Naive thymus-derived CD4-positive, alpha-beta T cell (primary cell): ENCODE results near the gene ADAP1. TPM values are rescaled to one million over a fixed set of nuclear protein-coding genes. Genes with fewer than 3 reads are reported as not detected.

Experiments
- ATAC-seq: fragments of 150-1000 bp; cut with Tn5 transposase; 2 replicates; pipeline ENCODE4 v1.10.0; 2021; ENCODE audit warnings: mild to moderate bottlenecking, moderate library complexity
- CTCF ChIA-PET: fragments of 350-600 bp; sonication (Branson Sonifier 250); formaldehyde crosslinking; loops from one replicate; lab custom pipeline; 2021; ENCODE audit warnings: antibody characterized with exemption; lab: Charles Lee
- POLR2A ChIA-PET: fragments of 350-600 bp; sonication (Branson Sonifier 250); formaldehyde crosslinking; loops from one replicate; lab custom pipeline; 2021; ENCODE audit warnings: antibody characterized with exemption, inconsistent platforms; lab: Charles Lee
- DNase-seq, 9 donors: peaks; one replicate each; pipeline versions ENCODE4 v3.0.0 to v3.0.0-alpha.2; 2020 to 2022; ENCODE audit warnings: mixed read lengths in 1 of 9
- H3K27ac ChIP-seq: one replicate; pipeline ENCODE4 v1.7.0; 2013; ENCODE audit warnings: mild to moderate bottlenecking, low read depth, low read length, moderate library complexity
- H3K27me3 ChIP-seq, 2 donors: one replicate each; pipeline ENCODE4 v1.7.0; 2013; ENCODE audit warnings: low read length in 2 of 2, mild to moderate bottlenecking in 2 of 2, moderate library complexity in 2 of 2; ENCODE audit not compliant: control insufficient read depth in 2 of 2, insufficient read depth in 2 of 2
- H3K36me3 ChIP-seq, 3 experiments: 1 replicate in 2 of 3; 2 replicates in 1 of 3; pipeline ENCODE4 v1.7.0; 2013; ENCODE audit warnings: low read length in 3 of 3, mild to moderate bottlenecking in 3 of 3, moderate library complexity in 1 of 3; ENCODE audit not compliant: insufficient read depth in 3 of 3, control insufficient read depth in 2 of 3
- H3K4me1 ChIP-seq, 2 donors: one replicate each; pipeline ENCODE4 v1.7.0; 2013; ENCODE audit warnings: low read length in 2 of 2, mild to moderate bottlenecking in 2 of 2, moderate library complexity in 1 of 2; ENCODE audit not compliant: control insufficient read depth in 2 of 2, insufficient read depth in 2 of 2
- H3K4me3 ChIP-seq: 2 replicates; pipeline ENCODE4 v1.7.0; 2013; ENCODE audit warnings: mild to moderate bottlenecking, low read length
- H3K9me3 ChIP-seq, 3 experiments: 1 replicate in 2 of 3; 2 replicates in 1 of 3; pipeline ENCODE4 v1.7.0; 2013; ENCODE audit warnings: low read length in 3 of 3; ENCODE audit not compliant: control insufficient read depth in 2 of 3
- H3K27ac Mint-ChIP-seq, 9 donors: one replicate each; pipeline ENCODE4 v1.8.0; 2020 to 2022; ENCODE audit warnings: mixed read lengths in 9 of 9, mild to moderate bottlenecking in 8 of 9, moderate library complexity in 5 of 9, inconsistent platforms in 2 of 9
- H3K27me3 Mint-ChIP-seq, 5 donors: one replicate each; pipeline ENCODE4 v1.8.0; 2021 to 2022; ENCODE audit warnings: mixed read lengths in 5 of 5, mild to moderate bottlenecking in 1 of 5
- H3K36me3 Mint-ChIP-seq, 5 donors: one replicate each; pipeline ENCODE4 v1.8.0; 2020 to 2022; ENCODE audit warnings: mixed read lengths in 5 of 5, mild to moderate bottlenecking in 3 of 5, inconsistent platforms in 1 of 5
- H3K4me1 Mint-ChIP-seq, 7 donors: one replicate each; pipeline ENCODE4 v1.8.0; 2020 to 2022; ENCODE audit warnings: mixed read lengths in 7 of 7, mild to moderate bottlenecking in 3 of 7, inconsistent platforms in 1 of 7
- H3K4me3 Mint-ChIP-seq, 10 donors: one replicate each; pipeline ENCODE4 v1.8.0; 2020 to 2022; ENCODE audit warnings: mild to moderate bottlenecking in 10 of 10, mixed read lengths in 10 of 10, moderate library complexity in 6 of 10, inconsistent platforms in 2 of 10
- H3K9me3 Mint-ChIP-seq, 11 donors: one replicate each; pipeline ENCODE4 v1.8.0; 2020 to 2022; ENCODE audit warnings: mixed read lengths in 11 of 11, mild to moderate bottlenecking in 4 of 11, inconsistent platforms in 1 of 11, moderate library complexity in 1 of 11
- intact Hi-C, 2 donors: fragments of 100-400 bp; cut with micrococcal nuclease; formaldehyde crosslinking; loops; one replicate each; pipeline ENCODE4 v1.15.1; 2023
- polyA plus RNA-seq, 2 donors: library from polyadenylated mRNA; unstranded; fragments of 300-500 nt; fragmentation: Illumina TruSeq; gene quantifications; one replicate each; pipeline ENCODE4 v1.2.3, GENCODE V29; 2021
- total RNA-seq, 6 experiments: library from RNA in 5 of 6; stranded (reverse) in 5 of 6; gene quantifications; 1 replicate in 5 of 6; 2 replicates in 1 of 6; pipeline ENCODE4 v1.2.3 and lab custom pipeline; 2021 to 2026

Gene ADAP1
- total and polyA plus RNA-seq, 7 experiments from 2014 or later = 3.8 to 68.6 (median 8.7) TPM

DNA sequence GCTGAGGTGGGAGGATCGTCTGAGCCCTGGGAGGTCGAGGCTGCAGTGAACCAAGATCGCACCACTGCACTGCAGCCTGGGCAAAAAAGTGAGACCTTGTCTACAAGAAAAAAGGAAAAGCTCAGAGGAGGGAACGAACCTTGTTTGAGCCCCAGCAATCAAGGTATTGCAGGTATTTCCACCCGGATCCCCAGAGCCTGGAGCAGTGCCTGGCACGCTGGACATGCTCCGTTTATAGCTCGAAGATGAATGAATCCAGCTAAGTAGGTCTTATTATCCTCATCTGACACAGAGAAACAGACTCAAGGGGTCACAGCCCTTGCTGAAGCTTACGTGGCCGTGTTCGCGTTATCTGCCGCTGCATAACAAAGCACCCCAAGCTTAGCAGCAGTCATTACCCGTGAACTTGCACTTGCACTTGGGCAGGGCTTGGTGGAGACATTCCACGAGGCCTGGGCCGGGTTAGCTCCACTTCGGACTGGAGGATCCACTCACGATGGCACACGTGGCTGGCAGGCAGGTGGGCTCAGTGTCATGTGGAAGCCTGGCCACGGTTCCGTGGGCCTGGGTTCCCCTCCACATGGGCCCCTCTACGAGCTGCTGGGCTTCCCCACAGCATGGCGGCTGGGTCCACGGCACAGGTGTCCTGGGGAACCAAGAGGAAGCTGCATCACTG lies 24.1 kb upstream of the ADAP1 start:
- H3K27me3 ChIP-seq = no peaks in the 10 kb centered on the region
- H3K9me3 ChIP-seq = no peaks in the 10 kb centered on the region
- H3K36me3 Mint-ChIP-seq = no peaks in the 10 kb centered on the region
- no peak overlapping the region for H3K4me3 Mint-ChIP-seq
- H3K9me3 Mint-ChIP-seq = no peaks in the 10 kb centered on the region
- intact Hi-C loops = loop anchor here (5.0 kb wide), 2 partner anchors 64 to 831 kb away; partner anchors contain the start of gene GPR146 (in 1 of the 2)
- H3K27me3 Mint-ChIP-seq = no peaks in the 10 kb centered on the region
- H3K36me3 ChIP-seq = peaks cover 0 to 6% (median 0%) of the 10 kb centered on the region in 3 experiments
- peaks cover 10 to 14% of the 10 kb centered on the region in 2 donors for H3K4me1 ChIP-seq
- no peak for DNase-seq
- ChIA-PET CTCF (interaction anchor here (1.5 to 2.2 kb wide), 2 partner anchors 14 to 15 kb away, joined by 7 to 9 read pairs; no protein-coding TSS in a partner anchor), POLR2A (no interaction called here)
- H3K4me3 ChIP-seq = no peak overlapping the region
- no peak for ATAC-seq
- no peak overlapping the region for H3K27ac ChIP-seq
- peaks cover 0 to 9% (median 7%) of the 10 kb centered on the region in 7 donors for H3K4me1 Mint-ChIP-seq
- no peak overlapping the region for H3K27ac Mint-ChIP-seq

DNA sequence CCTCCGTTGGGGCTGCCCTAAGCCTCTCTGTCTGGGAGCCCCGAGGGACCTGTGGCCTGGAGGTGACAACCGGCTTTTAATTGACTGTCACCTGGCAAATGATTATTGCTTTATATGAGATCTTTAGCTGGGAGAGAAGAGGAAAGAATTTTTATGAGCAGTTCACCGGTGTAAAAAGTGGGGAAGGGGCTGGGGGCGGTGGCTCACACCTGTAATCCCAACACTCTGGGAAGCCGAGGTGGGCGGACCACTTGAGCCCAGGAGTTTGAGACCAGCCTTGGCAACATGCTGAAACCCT lies 23.5 kb upstream of the ADAP1 start:
- Histone ChIP-seq H3K4me3 (no peak overlapping the region), H3K27ac (no peak overlapping the region), H3K27me3 (no peaks in the 10 kb centered on the region), H3K9me3 (no peaks in the 10 kb centered on the region), H3K4me1 (peaks cover 14 to 15% of the 10 kb centered on the region in 2 donors), H3K36me3 (peaks cover 0 to 9% (median 1%) of the 10 kb centered on the region in 3 experiments)
- peaks cover 0 to 15% (median 13%) of the 10 kb centered on the region in 7 donors for H3K4me1 Mint-ChIP-seq
- no peak for ATAC-seq
- H3K9me3 Mint-ChIP-seq = no peaks in the 10 kb centered on the region
- POLR2A ChIA-PET = no interaction called here
- no peaks in the 10 kb centered on the region for H3K27me3 Mint-ChIP-seq
- CTCF ChIA-PET = interaction anchor here (1.5 to 2.2 kb wide), 2 partner anchors 15 to 16 kb away, joined by 7 to 9 read pairs; no protein-coding TSS in a partner anchor
- peak overlapping the region in 1 of 10 donors; percentile 72 for H3K4me3 Mint-ChIP-seq
- H3K36me3 Mint-ChIP-seq = no peaks in the 10 kb centered on the region
- H3K27ac Mint-ChIP-seq = no peak overlapping the region
- DNase-seq = no peak
- intact Hi-C loops = loop anchor here (5.0 kb wide), 2 partner anchors 64 to 831 kb away; partner anchors contain the start of gene GPR146 (in 1 of the 2)

DNA sequence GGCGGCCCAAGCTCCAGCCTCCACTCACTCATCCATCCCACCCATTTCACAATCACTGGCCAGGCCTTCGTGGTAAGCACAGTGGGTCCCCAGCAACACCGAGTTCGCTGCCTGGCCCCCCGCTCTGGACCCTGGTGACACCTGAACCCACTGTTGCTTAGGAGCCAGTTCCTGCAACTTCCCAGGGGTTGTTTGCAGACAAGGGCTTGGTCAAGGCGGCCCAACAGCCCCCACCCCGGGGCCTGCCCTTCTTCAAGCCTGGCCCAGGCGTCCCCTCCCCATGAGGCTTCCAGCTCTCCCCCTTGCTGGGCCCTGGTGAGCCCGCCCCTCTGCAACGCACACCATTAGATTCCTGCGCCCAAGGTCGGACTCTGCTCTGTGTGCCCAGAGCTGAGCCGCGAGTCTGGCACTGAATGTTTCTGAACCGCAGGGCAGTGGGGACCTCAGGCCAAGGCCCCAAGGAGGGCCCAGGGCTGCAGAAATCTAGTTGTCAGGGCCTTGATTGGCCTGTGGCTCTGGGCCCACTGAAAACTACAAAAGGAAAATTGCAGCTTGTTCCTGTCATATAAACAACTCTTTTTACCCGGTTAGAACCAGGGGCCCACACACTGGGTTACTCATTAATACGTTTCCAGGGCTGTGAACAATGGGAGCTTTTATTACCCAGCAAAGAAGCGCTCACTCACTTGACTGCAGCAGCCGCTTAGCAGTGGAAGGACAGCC lies 23.0 kb upstream of the ADAP1 start:
- CTCF ChIA-PET = interaction anchor here (1.5 to 2.2 kb wide), 2 partner anchors 15 to 17 kb away, joined by 7 to 9 read pairs; no protein-coding TSS in a partner anchor
- Histone ChIP-seq H3K27me3 (no peaks in the 10 kb centered on the region), H3K4me1 (peaks cover 14 to 20% of the 10 kb centered on the region in 2 donors), H3K9me3 (no peaks in the 10 kb centered on the region), H3K4me3 (no peak overlapping the region), H3K36me3 (peaks cover 0 to 15% (median 6%) of the 10 kb centered on the region in 3 experiments), H3K27ac (no peak overlapping the region)
- Mint-ChIP-seq H3K27me3 (no peaks in the 10 kb centered on the region), H3K4me1 (peaks cover 2 to 20% (median 17%) of the 10 kb centered on the region in 7 donors), H3K27ac (peak overlapping the region in 1 of 9 donors; percentile 20), H3K4me3 (peak overlapping the region in 1 of 10 donors; percentile 72), H3K36me3 (peaks cover 0 to 2% (median 0%) of the 10 kb centered on the region in 5 donors), H3K9me3 (no peaks in the 10 kb centered on the region)
- no peak for DNase-seq
- POLR2A ChIA-PET = no interaction called here
- intact Hi-C loops = loop anchor here (5.0 kb wide), 2 partner anchors 65 to 830 kb away; partner anchors contain the start of gene GPR146 (in 1 of the 2)
- ATAC-seq = no peak

DNA sequence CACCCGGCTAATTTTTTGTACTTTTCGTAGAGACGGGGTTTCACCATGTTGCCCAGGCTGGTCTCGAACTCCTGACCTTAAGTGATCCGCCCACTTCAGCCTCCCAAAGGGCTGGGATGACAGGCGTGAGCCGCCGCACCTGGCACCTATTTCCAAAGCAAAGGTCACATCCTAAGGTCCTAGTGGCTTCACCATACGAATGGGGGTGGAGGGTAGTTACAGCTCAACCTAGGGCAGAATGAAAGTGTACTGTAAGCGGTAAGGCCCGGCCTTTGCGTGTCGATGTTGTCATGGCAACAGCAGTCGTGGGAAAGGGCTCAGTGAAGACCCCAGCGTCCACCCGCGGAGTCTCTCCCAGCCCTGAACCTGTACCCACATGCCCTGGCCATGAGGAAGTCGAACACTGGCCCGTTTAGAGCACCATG lies 22.4 kb upstream of the ADAP1 start:
- H3K4me3 Mint-ChIP-seq = peak overlapping the region in 3 of 10 donors; percentile 71 to 94 (median 92)
- ChIA-PET POLR2A (no interaction called here), CTCF (interaction anchor here (1.5 to 2.2 kb wide), 2 partner anchors 16 to 17 kb away, joined by 7 to 9 read pairs; no protein-coding TSS in a partner anchor)
- Histone ChIP-seq H3K9me3 (no peaks in the 10 kb centered on the region), H3K27me3 (no peaks in the 10 kb centered on the region), H3K4me1 (peaks cover 14 to 20% of the 10 kb centered on the region in 2 donors), H3K27ac (no peak overlapping the region), H3K36me3 (peaks cover 0 to 20% (median 12%) of the 10 kb centered on the region in 3 experiments), H3K4me3 (no peak overlapping the region)
- H3K36me3 Mint-ChIP-seq = peaks cover 0 to 8% (median 3%) of the 10 kb centered on the region in 5 donors
- H3K27ac Mint-ChIP-seq = peak overlapping the region in 2 of 9 donors; percentile 53 to 62
- H3K4me1 Mint-ChIP-seq = peaks cover 8 to 26% (median 18%) of the 10 kb centered on the region in 7 donors
- no peaks in the 10 kb centered on the region for H3K27me3 Mint-ChIP-seq
- DNase-seq (no peak), ATAC-seq (no peak)
- H3K9me3 Mint-ChIP-seq = peaks cover 0 to 2% (median 0%) of the 10 kb centered on the region in 11 donors
- intact Hi-C loops = loop anchor here (5.0 kb wide), 2 partner anchors 65 to 830 kb away; partner anchors contain the start of gene GPR146 (in 1 of the 2)

DNA sequence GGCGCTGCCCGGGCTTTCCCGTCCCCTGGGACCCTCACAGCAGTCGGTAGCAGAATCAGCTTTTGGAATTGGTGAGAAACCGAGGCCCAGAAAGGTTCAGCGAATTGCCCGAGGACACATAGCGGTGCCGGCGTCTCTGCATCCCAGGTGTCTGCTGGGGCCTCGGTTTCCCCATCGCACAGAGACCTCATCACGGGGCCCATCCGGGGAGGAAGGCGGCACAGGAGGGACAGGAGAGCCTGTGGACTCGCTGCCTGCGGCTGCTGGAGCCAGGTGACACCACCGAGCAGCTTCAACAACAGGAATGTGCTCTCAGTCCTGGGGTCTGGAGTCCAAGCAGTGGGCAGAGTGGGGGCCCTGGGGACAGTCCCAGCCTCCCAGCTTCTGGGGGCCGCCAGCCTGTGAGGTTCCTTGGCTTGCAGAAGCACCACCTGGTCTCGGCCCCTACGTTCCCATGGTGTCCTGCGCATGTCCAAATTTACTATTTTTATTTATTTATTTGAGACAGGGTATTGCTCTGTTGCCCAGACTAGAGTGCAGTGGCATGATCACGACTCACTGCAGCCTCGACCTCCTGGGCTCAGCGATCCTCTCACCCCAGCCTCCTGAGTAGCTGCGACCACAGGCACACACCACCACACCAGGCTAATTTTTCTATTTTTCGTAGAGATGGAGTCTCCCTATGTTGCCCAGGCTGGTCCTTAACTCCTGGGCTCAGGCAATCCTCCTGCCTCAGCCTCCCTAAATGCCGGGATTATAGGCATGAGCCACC lies 21.4 kb upstream of the ADAP1 start:
- H3K9me3 ChIP-seq = no peaks in the 10 kb centered on the region
- Mint-ChIP-seq H3K36me3 (peaks cover 5 to 14% (median 9%) of the 10 kb centered on the region in 5 donors), H3K9me3 (peaks cover 0 to 5% (median 0%) of the 10 kb centered on the region in 11 donors), H3K27me3 (no peaks in the 10 kb centered on the region), H3K4me1 (peaks cover 12 to 34% (median 23%) of the 10 kb centered on the region in 7 donors), H3K4me3 (peak overlapping the region; percentile 50 to 96 (median 90)), H3K27ac (peak overlapping the region in 4 of 9 donors; percentile 42 to 89 (median 68))
- H3K4me1 ChIP-seq = peaks cover 14 to 20% of the 10 kb centered on the region in 2 donors
- ChIA-PET CTCF (interaction anchor here (1.2 to 1.7 kb wide), 3 partner anchors 16 to 90 kb away, joined by 3 to 11 read pairs (median 6); no protein-coding TSS in a partner anchor), POLR2A (interaction anchor here (0.6 to 2.0 kb wide), 17 partner anchors 11 to 194 kb away, joined by 3 to 21 read pairs (median 4); partner anchors contain the start of genes GET4, GPR146 and ZFAND2A)
- H3K36me3 ChIP-seq = peaks cover 4 to 27% (median 13%) of the 10 kb centered on the region in 3 experiments
- H3K27me3 ChIP-seq = no peaks in the 10 kb centered on the region
- intact Hi-C loops = loop anchor here (1.0 to 5.0 kb wide), 14 partner anchors 13 to 829 kb away; partner anchors contain the start of genes GET4 (in 2 of the 2), GPR146 (in 2 of the 2), ZFAND2A (in 2 of the 2) and MICALL2 (in 1 of the 2)
- no peak for DNase-seq
- peak overlapping the region; percentile 98 for H3K27ac ChIP-seq
- ATAC-seq = no peak
- H3K4me3 ChIP-seq = peak overlapping the region; percentile 44
